HS-27A (cell line): ENCODE measurements around the gene GNA15.

Experiments used
- DNase-seq: peaks from one replicate; pipeline ENCODE4 v3.0.0-alpha.2; 2012; ENCODE audit warnings: low read depth, missing footprints

GNA15 gene

GRCh38 chr19:3121396-3121795, 14.4 kb upstream of the GNA15 start:
- DNase-seq = no peak

GRCh38 chr19:3121821-3122511, 13.9 kb upstream of the GNA15 start:
- no peak for DNase-seq

GRCh38 chr19:3122512-3122870, 13.3 kb upstream of the GNA15 start:
- DNase-seq = no peak

GRCh38 chr19:3123088-3123721, 12.6 kb upstream of the GNA15 start:
- no peak for DNase-seq

- no peak for DNase-seq
These were observed 11.9 kb upstream of the GNA15 start for GRCh38 chr19:3123956-3124355.

GRCh38 chr19:3124630-3125029, 11.2 kb upstream of the GNA15 start:
- no peak for DNase-seq

- DNase-seq = no peak
These were observed 9.8 kb upstream of the GNA15 start for GRCh38 chr19:3125900-3126524.

- peak; percentile 23 for DNase-seq
These were observed 6.7 kb upstream of the GNA15 start for GRCh38 chr19:3129112-3129511.

GRCh38 chr19:3131168-3131567, 4.7 kb upstream of the GNA15 start:
- DNase-seq = no peak

- DNase-seq = no peak
These were observed 2.7 kb upstream of the GNA15 start for GRCh38 chr19:3132971-3133792.

- no peak for DNase-seq
These were observed 2.1 kb upstream of the GNA15 start for GRCh38 chr19:3133793-3134116.

GRCh38 chr19:3136684-3137055, 837 bp downstream of the GNA15 start:
- no peak for DNase-seq

GRCh38 chr19:3137119-3137518, 1.3 kb downstream of the GNA15 start:
- DNase-seq = no peak

GRCh38 chr19:3138268-3138667, 2.4 kb downstream of the GNA15 start:
- no peak for DNase-seq

GRCh38 chr19:3140667-3141038, 4.8 kb downstream of the GNA15 start:
- DNase-seq = no peak

- peak; percentile 80 for DNase-seq
These were observed 6.4 kb downstream of the GNA15 start for GRCh38 chr19:3142292-3142670.

- no peak for DNase-seq
These were observed 7.0 kb downstream of the GNA15 start for GRCh38 chr19:3142781-3143337.

GRCh38 chr19:3145909-3146676, 10.3 kb downstream of the GNA15 start:
- DNase-seq = no peak

- DNase-seq = no peak
These were observed 10.9 kb downstream of the GNA15 start for GRCh38 chr19:3146677-3147100.

GRCh38 chr19:3148503-3148902, 12.7 kb downstream of the GNA15 start:
- no peak for DNase-seq

- no peak for DNase-seq
These were observed 13.3 kb downstream of the GNA15 start for GRCh38 chr19:3149089-3149488.
